HG03571 (cell line): ENCODE data around the gene STPG3.

Experiments used
- ATAC-seq: cut with Tn5 transposase; IDR thresholded peaks from one replicate; pipeline ENCODE4 v1.9.1; 2021; ENCODE audit not compliant: unreplicated experiment

STPG3 gene

DNA sequence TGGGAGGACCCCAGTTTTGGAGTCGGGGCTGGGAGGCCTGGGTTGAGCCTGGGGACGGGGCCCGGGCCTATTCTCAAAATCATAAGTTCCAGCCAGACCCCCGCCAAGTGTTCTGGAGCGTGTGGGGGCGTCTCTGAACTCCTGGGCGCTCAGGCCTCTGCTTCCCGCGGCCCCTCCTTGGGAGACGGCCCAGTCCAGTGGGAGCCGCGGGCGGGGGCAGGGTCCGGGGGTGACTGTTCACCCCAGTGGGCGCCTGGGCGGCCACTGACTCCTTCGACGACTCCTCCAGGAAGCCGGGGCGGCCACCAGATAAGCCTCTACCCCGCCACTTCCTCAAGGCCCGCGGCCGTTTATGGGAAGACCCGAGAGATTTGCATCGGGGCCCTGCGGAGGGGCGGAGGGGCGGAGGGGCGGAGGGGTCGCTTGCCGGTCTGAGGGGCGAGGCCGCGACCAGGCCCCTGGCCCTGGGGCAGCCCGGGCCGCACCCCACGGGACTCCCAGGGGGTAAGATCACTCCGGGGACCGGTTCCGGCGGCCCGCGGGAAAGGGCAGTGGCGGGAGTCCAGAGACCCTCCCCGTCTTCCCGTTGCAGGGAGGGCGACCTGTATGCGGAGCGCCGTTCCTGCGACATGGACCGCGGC lies 27.1 kb downstream of the STPG3 start:
- no peak for ATAC-seq

DNA sequence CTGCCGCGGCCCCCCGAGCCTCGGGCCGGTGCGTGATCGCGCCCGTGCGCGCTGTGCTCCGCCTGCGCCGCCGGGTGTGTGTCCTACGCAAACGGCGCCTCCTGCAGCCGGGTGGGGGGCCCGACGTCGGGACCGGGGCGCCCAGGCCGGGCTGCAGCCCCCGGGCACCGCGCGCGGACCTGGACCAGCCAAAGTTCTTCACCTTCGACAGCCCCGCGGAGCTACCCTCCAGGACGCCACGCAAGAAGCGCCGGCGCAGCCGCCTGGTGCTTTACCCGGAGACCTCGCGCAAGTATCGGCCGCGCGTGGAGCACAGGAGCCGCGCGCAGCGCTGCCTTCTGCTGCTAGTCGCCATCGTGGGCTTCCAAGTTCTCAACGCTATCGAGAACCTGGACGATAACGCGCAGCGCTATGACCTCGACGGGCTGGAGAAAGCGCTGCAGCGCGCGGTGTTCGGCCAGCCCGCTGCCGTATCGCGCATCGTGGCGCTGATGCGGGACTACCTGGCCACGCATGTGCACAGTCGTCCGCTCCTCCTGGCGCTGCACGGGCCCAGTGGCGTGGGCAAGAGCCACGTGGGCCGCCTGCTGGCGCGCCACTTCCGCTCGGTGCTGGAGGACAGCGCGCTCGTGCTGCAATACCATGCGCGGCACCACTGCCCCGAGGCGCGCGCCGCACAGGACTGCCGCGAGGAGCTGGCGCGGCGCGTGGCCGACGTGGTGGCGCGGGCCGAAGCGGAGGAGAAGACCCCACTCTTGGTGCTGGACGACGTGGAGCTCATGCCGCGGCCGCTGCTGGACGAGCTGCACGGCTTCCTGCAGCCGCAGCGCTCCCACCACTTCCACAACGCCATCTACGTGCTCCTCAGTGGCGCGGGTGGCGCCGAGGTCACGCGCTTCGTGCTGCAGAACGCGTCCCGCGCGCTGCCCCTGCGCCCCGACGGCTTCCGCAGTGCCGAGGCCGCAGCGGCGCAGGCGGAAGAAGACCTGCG lies 27.9 kb downstream of the STPG3 start:
- no peak for ATAC-seq

GRCh38 chr9:137279741-137280473 lies 28.8 kb downstream of the STPG3 start:
- no peak for ATAC-seq

DNA sequence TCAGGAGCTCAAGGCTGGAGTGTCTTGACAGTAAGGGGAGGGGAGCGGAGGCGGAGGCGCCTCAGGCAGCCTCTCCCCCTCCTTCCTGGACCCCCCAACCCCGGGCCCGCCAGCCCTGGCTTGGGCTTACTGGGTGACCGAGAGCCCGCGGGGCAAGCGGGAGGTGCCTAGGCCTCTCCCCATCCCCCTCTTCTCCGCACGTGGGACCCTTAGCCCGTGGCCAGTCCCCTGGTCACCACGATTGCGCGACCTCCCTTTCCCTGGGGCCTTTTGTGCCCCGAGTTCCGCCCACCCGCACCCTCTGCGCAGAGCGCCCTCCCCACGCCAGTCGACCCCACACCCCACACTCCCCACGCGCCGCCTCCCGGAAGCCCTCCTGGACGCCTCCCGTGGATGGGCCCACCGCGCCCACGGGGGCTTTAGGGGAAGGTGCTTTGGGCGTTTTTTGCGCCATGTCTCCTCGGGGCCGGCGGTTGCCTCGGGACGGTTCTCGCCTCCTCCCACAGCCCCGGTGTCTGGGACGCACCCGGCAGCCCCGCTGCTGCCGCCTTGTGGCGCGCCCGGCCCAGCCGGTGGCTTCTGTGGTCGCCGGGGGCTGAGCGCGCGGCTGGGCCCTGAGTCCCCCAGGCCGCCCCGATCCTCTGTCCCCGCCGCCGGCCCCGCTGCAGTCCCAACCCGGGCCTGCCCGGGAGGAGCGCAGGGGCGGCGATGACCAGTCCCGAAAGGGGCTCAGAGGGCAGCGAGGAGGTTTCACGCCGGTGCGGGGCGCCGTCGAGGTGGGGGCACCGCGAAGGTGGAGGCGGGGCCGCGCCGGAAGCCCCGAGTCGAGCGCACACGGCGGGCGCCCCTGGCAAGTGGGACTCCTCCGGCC lies 29.6 kb downstream of the STPG3 start:
- no peak for ATAC-seq

- ATAC-seq: no peak
Measured at GRCh38 chr9:137281345-137282116, 30.4 kb downstream of the STPG3 start.

GRCh38 chr9:137286975-137287383 lies 35.9 kb downstream of the STPG3 start:
- ATAC-seq: no peak

- ATAC-seq: no peak
Measured at GRCh38 chr9:137293094-137293481, 42.0 kb downstream of the STPG3 start.

- no peak for ATAC-seq
Measured at GRCh38 chr9:137293482-137294090, 42.5 kb downstream of the STPG3 start.

- no peak for ATAC-seq
Measured at GRCh38 chr9:137294091-137294680, 43.1 kb downstream of the STPG3 start.

GRCh38 chr9:137294681-137295237 lies 43.7 kb downstream of the STPG3 start:
- no peak for ATAC-seq

- ATAC-seq: no peak
Measured at GRCh38 chr9:137295238-137295811, 44.2 kb downstream of the STPG3 start.

- ATAC-seq: no peak
Measured at GRCh38 chr9:137295849-137296669, 45.0 kb downstream of the STPG3 start.

DNA sequence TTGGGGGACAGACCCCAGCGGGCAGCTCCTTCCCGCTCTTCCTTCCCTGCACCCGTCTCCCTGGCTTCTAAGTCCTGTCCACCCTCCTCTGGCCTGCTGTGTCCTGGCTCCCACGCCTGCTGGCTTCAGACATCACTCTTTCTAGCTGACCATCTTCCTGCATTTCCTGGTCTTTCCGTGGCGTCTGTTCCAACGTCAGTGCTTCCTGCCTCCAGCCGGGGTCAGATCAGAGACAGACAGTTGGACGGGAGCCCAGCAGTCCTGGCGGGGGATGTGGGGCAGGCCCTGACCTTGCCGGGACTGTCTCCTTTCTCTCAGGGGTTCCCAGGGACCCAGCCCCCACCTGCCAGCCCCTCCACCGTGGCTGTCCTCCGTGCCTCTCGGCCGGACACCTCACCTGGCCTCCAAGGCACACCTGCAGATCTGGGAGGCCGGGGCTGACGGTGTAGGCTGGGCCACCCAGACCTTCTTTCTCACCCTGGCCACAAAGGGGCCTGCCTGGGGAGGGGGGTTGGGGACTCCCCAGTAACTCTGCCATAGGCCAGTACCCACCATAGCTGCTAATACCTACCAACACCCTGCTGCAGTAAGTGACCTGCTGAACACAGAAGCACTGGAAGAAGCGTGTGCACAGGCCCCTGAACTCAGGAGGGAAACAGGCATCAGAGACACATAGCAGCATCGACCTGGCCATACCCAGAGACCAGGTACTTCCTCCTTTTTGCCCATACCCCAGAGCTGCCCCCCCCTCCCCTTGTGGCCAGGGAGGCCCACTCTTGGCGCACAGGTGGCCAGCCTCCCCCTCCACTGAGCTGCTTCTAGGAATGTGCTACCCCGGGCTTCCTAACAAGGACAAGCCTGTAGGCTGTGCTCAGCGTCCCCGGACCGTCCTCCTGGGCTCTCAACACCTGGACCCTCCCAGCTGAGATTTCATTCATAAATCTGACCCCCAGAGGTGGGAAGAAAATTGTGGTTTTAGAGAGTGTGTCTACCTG lies 45.9 kb downstream of the STPG3 start:
- no peak for ATAC-seq

GRCh38 chr9:137297966-137298365 lies 46.9 kb downstream of the STPG3 start:
- no peak for ATAC-seq

- no peak for ATAC-seq
Measured at GRCh38 chr9:137298401-137299202, 47.5 kb downstream of the STPG3 start.

DNA sequence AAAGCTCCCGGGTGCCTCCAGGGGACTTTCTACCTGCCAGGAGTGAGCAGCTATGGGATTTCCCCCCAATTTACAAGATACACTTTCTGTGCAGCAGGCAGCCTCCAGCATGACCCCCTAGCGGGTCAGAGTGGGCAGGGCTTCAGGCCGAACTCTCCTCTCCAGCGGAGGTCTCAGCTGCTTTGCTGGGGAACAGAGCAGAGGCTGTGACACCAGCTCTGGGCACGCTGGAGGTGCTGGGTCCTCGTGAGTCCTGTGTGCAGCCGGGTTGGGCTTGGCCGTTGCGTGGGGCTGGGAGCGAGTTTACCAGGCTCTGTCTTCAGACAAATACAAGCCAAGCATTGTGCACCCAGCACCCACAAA lies 48.1 kb downstream of the STPG3 start:
- ATAC-seq: no peak
